ENCODE measurements around the gene R3HDML.
"Not testable (repeated sequence)": the region's sequence is repeated elsewhere in the genome, so short reads cannot be mapped to it uniquely, and the experiment has no call there.

Gene R3HDML, protein sequence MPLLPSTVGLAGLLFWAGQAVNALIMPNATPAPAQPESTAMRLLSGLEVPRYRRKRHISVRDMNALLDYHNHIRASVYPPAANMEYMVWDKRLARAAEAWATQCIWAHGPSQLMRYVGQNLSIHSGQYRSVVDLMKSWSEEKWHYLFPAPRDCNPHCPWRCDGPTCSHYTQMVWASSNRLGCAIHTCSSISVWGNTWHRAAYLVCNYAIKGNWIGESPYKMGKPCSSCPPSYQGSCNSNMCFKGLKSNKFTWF

DNA sequence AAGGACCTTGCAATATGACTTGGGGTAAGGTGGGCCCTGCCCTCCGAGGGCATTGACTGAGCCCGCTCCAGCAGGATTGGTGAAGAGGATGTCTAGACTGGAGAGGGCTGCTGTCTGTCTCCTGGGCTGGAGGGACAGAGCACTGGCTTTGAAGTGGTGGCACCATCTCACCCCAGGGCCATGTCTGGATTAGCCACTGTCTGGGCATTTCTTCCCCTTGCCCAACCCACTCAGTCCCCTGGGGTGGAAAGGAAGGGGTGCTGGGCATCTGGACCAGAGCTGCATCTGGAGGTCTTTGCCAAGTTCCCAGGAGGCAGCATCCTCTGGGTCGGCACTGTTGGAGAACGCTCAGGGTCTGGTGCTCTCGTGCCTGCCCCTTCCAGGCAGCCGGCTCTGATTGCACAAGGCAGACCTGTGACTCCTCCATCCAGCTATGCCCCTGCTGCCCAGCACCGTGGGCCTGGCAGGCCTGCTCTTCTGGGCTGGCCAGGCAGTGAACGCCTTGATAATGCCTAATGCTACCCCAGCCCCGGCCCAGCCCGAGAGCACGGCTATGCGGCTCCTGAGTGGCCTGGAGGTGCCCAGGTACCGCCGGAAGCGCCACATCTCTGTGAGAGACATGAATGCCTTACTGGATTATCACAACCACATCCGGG, at the start of gene R3HDML:
Gene R3HDML (plus strand): TSS at position 319 of the 656 bp plus-strand sequence. CDS start 115 bp downstream, at position 434.
- Histone ChIP-seq H3K36me3 (ENCODE audit: insufficient read depth, insufficient read length, low read length) (no peaks in the 10 kb centered on the region), H3K4me3 (ENCODE audit: insufficient read length, low read depth) (no peak within 1 kb of the TSS), H3K4me1 (ENCODE audit: insufficient read depth, insufficient read length) (peaks cover 4% of the 10 kb centered on the region), H3K9ac (ENCODE audit: insufficient read length, low read depth) (peak within 1 kb of the TSS; percentile 36), H3K27me3 (ENCODE audit: insufficient read depth, insufficient read length) (no peaks in the 10 kb centered on the region), H3K9me3 (ENCODE audit: insufficient read depth, low read length) (no peaks in the 10 kb centered on the region)
- TF ChIP-seq SUZ12 (IDR thresholded peaks at IDR 0.05; ENCODE audit: extremely low read depth, insufficient read depth, insufficient read length) (no peak), YY1 (IDR thresholded peaks at IDR 0.05; ENCODE audit: insufficient read depth, insufficient read length) (no peak), ZNF274 (IDR thresholded peaks at IDR 0.05; ENCODE audit: low read depth, low read length) (no peak)
- DNase-seq (ENCODE audit: low read depth, low spot score): no peak

DNA sequence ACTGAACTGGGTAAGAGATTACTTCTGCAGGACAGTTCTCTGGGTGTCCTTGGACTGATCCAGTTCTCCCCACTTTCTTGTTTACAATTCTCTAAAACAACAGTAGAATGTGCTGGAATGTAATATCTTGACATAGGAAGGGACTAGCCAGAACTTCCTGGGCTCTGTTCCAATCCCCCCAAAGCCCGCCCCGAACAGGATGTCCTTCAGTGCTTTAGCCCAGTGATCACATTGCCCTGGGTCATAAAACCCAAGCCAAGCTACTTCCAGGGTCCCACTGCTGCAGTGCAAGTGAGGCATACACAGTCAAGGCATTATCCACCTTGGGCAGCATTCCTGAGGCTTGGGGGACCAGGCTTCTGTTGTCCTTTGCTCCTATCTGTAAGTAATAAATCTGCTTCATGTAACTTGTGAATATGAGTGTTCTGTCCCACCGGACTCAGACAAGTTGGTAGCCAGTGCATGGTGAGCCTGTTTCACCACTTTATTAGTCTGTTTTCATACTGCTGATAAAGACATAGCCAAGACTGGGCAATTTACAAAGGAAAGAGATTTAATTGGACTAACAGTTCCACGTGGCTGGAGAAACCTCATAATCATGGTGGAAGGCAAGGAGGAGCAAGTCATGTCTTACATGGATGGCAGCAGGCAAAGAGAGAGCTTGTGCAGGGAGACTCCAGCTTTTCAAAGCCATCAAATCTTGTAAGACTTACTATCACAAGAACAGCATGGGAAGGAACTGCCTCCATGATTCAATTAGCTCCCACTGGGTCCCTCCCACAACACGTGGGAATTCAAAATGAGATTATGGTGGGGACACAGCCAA, 49.4 kb upstream of the R3HDML start:
- no peak overlapping the region for H3K9ac ChIP-seq (ENCODE audit: insufficient read length, low read depth)

DNA sequence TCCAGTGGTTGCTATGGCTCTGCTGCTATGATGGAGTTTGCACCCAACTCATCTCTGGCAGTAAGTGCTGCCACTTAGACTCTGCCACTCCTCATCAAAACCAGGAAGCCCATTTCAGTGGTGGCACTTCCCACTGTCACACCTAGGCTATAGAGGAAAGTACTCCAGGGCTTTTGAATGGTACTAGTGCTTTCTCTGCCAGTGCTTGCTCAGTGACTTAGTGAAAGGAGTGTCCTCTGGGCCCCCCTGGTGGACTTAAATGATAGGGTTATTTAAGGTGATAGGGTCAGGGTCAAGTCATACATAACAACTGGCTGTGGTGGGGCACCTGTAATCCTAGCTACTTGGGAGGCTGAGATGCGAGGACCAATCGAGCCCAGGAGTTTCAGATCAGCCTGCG, 48.6 kb upstream of the R3HDML start:
- no peak for TF ChIP-seq YY1 (IDR thresholded peaks at IDR 0.05; ENCODE audit: insufficient read depth, insufficient read length)
- TF ChIP-seq ZNF274 (IDR thresholded peaks at IDR 0.05; ENCODE audit: low read depth, low read length): no peak
- TF ChIP-seq SUZ12 (IDR thresholded peaks at IDR 0.05; ENCODE audit: extremely low read depth, insufficient read depth, insufficient read length): no peak
- H3K27me3 ChIP-seq (ENCODE audit: insufficient read depth, insufficient read length): no peaks in the 10 kb centered on the region
- 0 out of 2 replicates have a peak, but pooled peaks cover 7% of the 10 kb centered on the region for H3K9me3 ChIP-seq (ENCODE audit: insufficient read depth, low read length)
- H3K9ac ChIP-seq (ENCODE audit: insufficient read length, low read depth): no peak overlapping the region
- DNase-seq (ENCODE audit: low read depth, low spot score): no peak
- no peaks in the 10 kb centered on the region for H3K36me3 ChIP-seq (ENCODE audit: insufficient read depth, insufficient read length, low read length)
- no peaks in the 10 kb centered on the region for H3K4me1 ChIP-seq (ENCODE audit: insufficient read depth, insufficient read length)
- H3K4me3 ChIP-seq (ENCODE audit: insufficient read length, low read depth): no peak overlapping the region

More for the DNA sequence above, 49.4 kb upstream of the R3HDML start:
- no peaks in the 10 kb centered on the region for H3K27me3 ChIP-seq (ENCODE audit: insufficient read depth, insufficient read length)
- H3K9me3 ChIP-seq (ENCODE audit: insufficient read depth, low read length): 0 out of 2 replicates have a peak, but pooled peaks cover 7% of the 10 kb centered on the region
- no peaks in the 10 kb centered on the region for H3K4me1 ChIP-seq (ENCODE audit: insufficient read depth, insufficient read length)
- H3K36me3 ChIP-seq (ENCODE audit: insufficient read depth, insufficient read length, low read length): no peaks in the 10 kb centered on the region
- no peak for TF ChIP-seq YY1 (IDR thresholded peaks at IDR 0.05; ENCODE audit: insufficient read depth, insufficient read length)
- no peak for TF ChIP-seq SUZ12 (IDR thresholded peaks at IDR 0.05; ENCODE audit: extremely low read depth, insufficient read depth, insufficient read length)
- TF ChIP-seq ZNF274 (IDR thresholded peaks at IDR 0.05; ENCODE audit: low read depth, low read length): no peak
- H3K4me3 ChIP-seq (ENCODE audit: insufficient read length, low read depth): no peak overlapping the region
- DNase-seq (ENCODE audit: low read depth, low spot score): no peak

DNA sequence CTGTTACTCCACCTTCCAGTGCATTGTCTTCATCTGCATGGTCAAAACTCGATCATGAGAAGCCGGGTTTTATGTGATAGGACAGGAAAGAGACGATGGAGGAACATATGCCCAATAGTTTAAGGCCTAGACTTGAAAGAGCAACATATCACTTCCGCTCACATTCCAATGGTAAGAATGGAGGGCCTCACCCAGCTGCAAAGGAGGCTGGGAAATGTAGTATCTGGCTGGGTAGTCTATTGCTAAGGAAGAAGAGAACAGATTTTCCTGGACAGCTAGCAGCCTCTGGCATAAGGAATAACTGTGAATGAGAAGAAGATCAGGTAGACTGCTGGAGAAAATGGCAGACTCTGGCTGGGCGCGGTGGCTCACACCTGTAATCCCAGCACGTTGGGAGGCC, 45.1 kb upstream of the R3HDML start:
- no peak for TF ChIP-seq YY1 (IDR thresholded peaks at IDR 0.05; ENCODE audit: insufficient read depth, insufficient read length)
- no peak for TF ChIP-seq SUZ12 (IDR thresholded peaks at IDR 0.05; ENCODE audit: extremely low read depth, insufficient read depth, insufficient read length)
- no peaks in the 10 kb centered on the region for H3K27me3 ChIP-seq (ENCODE audit: insufficient read depth, insufficient read length)
- H3K9me3 ChIP-seq (ENCODE audit: insufficient read depth, low read length): 0 out of 2 replicates have a peak, but pooled peaks cover 7% of the 10 kb centered on the region
- H3K4me3 ChIP-seq (ENCODE audit: insufficient read length, low read depth): no peak overlapping the region
- peaks cover 3% of the 10 kb centered on the region for H3K4me1 ChIP-seq (ENCODE audit: insufficient read depth, insufficient read length)
- DNase-seq (ENCODE audit: low read depth, low spot score): no peak
- H3K36me3 ChIP-seq (ENCODE audit: insufficient read depth, insufficient read length, low read length): no peaks in the 10 kb centered on the region
- no peak overlapping the region for H3K9ac ChIP-seq (ENCODE audit: insufficient read length, low read depth)

DNA sequence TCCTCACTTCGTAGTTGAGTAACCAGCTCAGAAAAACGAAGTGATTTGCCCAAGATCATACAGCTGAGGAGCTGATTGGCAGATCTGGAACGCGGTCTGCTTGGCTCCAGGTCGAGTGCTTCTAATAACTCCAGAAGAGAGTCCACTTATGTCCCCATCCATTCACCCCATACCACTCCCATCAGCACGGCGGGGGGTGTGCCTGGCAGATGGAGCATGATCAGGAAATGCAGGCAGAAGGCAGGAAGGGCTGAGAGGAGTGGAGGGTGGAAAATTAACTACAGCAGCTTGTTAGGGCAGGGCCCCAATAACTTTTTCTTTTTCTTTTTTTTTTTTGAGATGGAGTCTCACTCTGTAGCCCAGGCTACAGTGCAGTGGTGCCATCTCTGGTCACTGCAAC, 40.8 kb upstream of the R3HDML start:
- no peaks in the 10 kb centered on the region for H3K27me3 ChIP-seq (ENCODE audit: insufficient read depth, insufficient read length)
- H3K4me1 ChIP-seq (ENCODE audit: insufficient read depth, insufficient read length): peaks cover 3% of the 10 kb centered on the region
- DNase-seq (ENCODE audit: low read depth, low spot score): no peak
- H3K9ac ChIP-seq (ENCODE audit: insufficient read length, low read depth): no peak overlapping the region
- H3K4me3 ChIP-seq (ENCODE audit: insufficient read length, low read depth): no peak overlapping the region
- H3K36me3 ChIP-seq (ENCODE audit: insufficient read depth, insufficient read length, low read length): no peaks in the 10 kb centered on the region
- no peaks in the 10 kb centered on the region for H3K9me3 ChIP-seq (ENCODE audit: insufficient read depth, low read length)
- no peak for TF ChIP-seq YY1 (IDR thresholded peaks at IDR 0.05; ENCODE audit: insufficient read depth, insufficient read length)
- no peak for TF ChIP-seq SUZ12 (IDR thresholded peaks at IDR 0.05; ENCODE audit: extremely low read depth, insufficient read depth, insufficient read length)
- no peak for TF ChIP-seq ZNF274 (IDR thresholded peaks at IDR 0.05; ENCODE audit: low read depth, low read length)

DNA sequence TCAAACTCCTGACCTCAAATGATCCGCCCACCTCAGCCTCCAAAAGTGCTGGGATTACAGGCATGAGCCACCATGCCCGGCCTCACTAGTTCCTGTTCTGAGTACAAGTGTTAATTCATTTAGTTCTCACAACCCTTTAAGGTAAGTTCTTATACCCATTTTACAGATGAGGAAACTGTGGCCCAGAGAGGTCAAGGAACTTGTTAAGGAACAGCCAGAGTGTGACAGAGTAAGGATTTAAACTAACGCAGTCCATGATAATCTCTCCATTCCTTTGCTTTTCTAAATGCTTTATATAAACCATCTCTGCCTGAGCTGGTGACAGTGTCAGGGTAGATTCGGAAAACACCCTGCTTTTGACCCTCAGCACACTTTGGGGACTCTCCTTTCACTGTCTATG, 39.1 kb upstream of the R3HDML start:
- no peak overlapping the region for H3K4me3 ChIP-seq (ENCODE audit: insufficient read length, low read depth)
- TF ChIP-seq ZNF274 (IDR thresholded peaks at IDR 0.05; ENCODE audit: low read depth, low read length) (no peak), SUZ12 (IDR thresholded peaks at IDR 0.05; ENCODE audit: extremely low read depth, insufficient read depth, insufficient read length) (no peak), YY1 (IDR thresholded peaks at IDR 0.05; ENCODE audit: insufficient read depth, insufficient read length) (no peak)

DNA sequence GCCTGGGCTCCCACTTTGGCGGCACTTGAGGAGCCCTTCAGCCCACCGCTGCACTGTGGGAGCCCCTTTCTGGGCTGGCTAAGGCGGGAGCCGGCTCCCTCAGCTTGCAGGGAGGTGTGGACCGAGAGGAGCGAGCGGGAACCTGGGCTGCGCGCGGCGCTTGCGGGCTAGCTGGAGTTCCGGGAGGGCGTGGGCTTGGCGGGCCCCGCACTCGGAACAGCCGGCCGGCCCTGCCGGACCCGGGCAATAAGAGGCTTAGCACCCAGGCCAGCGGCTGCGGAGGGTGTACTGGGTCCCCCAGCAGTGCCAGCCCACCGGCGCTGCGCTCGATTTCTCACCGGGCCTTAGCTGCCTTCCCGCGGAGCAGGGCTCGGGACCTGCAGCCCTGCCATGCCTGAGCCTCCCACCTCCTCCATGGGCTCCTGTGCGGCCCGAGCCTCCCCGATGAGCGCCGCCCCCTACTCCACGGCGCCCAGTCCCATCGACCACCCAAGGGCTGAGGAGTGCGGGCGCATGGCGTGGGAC, 37.8 kb upstream of the R3HDML start:
- DNase-seq (ENCODE audit: low read depth, low spot score); H3K9me3 ChIP-seq (ENCODE audit: insufficient read depth, low read length); H3K36me3 ChIP-seq (ENCODE audit: insufficient read depth, insufficient read length, low read length); H3K4me3 ChIP-seq (ENCODE audit: insufficient read length, low read depth); H3K27me3 ChIP-seq (ENCODE audit: insufficient read depth, insufficient read length); H3K9ac ChIP-seq (ENCODE audit: insufficient read length, low read depth); H3K4me1 ChIP-seq (ENCODE audit: insufficient read depth, insufficient read length): not testable (repeated sequence)

More for the DNA sequence above, 39.1 kb upstream of the R3HDML start:
- DNase-seq (ENCODE audit: low read depth, low spot score): no peak
- H3K27me3 ChIP-seq (ENCODE audit: insufficient read depth, insufficient read length): no peaks in the 10 kb centered on the region
- H3K9ac ChIP-seq (ENCODE audit: insufficient read length, low read depth): no peak overlapping the region
- H3K36me3 ChIP-seq (ENCODE audit: insufficient read depth, insufficient read length, low read length): no peaks in the 10 kb centered on the region
- H3K9me3 ChIP-seq (ENCODE audit: insufficient read depth, low read length): no peaks in the 10 kb centered on the region
- peaks cover 3% of the 10 kb centered on the region for H3K4me1 ChIP-seq (ENCODE audit: insufficient read depth, insufficient read length)
